Liver (tissue), 3 donors: Measurements from ENCODE around the gene NPIPA1.
"Not testable (repeated sequence)": the region's sequence is repeated elsewhere in the genome, so short reads cannot be mapped to it uniquely, and the experiment has no call there.

ENCODE experiments used
- HNF4A ChIP-seq, 2 donors: conservative IDR thresholded peaks; 2 replicates each; pipeline ENCODE4 v1.6.1; 2016; ENCODE audit warnings: antibody characterized with exemption in 2 of 2, mild to moderate bottlenecking in 2 of 2
- JUND ChIP-seq, 2 donors: IDR thresholded peaks; 2 replicates each; pipeline ENCODE4 v1.6.1; 2016; ENCODE audit warnings: antibody characterized with exemption in 2 of 2
- RAD21 ChIP-seq, 2 donors: IDR thresholded peaks; 2 replicates each; pipeline ENCODE4 v1.6.1; 2016; ENCODE audit warnings: antibody characterized with exemption in 2 of 2, mild to moderate bottlenecking in 2 of 2
- SP1 ChIP-seq: IDR thresholded peaks from 2 replicates; pipeline ENCODE4 v1.6.1; 2018; ENCODE audit warnings: antibody characterized with exemption, mild to moderate bottlenecking
- TAF1 ChIP-seq: conservative IDR thresholded peaks from 2 replicates; pipeline ENCODE4 v1.6.1; 2016; ENCODE audit warnings: antibody characterized with exemption, mild to moderate bottlenecking
- YY1 ChIP-seq: IDR thresholded peaks from 2 replicates; pipeline ENCODE4 v1.6.1; 2016; ENCODE audit warnings: antibody characterized with exemption, mild to moderate bottlenecking
- TF ChIP-seq, protein P1 (sequence below): fragments of 150-350 bp; IDR thresholded peaks from 2 replicates; pipeline ENCODE4 v1.5.1; 2017; ENCODE audit warnings: improper control_type of control experiment, low read depth, low read length; ENCODE audit not compliant: missing input control
- TF ChIP-seq, protein P2 (sequence below): IDR thresholded peaks from 2 replicates; pipeline ENCODE4 v1.6.1; 2016; ENCODE audit warnings: antibody characterized with exemption, mild to moderate bottlenecking
- TF ChIP-seq, protein P3 (sequence below): IDR thresholded peaks from 2 replicates; pipeline ENCODE4 v1.6.1; 2016; ENCODE audit warnings: antibody characterized with exemption
- TF ChIP-seq, protein P4 (sequence below): IDR thresholded peaks from 2 replicates; pipeline ENCODE4 v1.6.1; 2016; ENCODE audit warnings: antibody characterized with exemption
- donor health status: healthy.
- donor health status: healthy.

DNA sequence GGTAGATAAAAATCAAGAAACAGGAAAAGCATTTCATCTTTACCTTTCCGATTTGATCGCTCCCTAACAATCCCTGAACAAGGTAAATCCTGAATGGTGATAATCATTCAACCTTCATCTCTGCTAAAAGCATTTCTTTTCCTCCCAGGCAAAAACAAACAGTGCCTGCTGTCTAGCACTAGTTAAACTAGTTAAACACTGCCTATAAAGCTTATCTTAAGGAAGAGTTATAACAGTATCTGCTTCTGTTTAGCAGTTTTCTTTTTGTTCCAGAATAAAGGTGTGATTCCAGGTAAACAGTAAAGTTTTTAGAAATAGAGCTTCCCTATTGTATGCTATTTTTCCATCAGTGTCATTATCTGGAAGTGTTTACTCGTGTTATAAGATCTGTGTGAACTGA is 44.0 kb downstream of the NPIPA1 start:
- TF ChIP-seq, protein P1, sequence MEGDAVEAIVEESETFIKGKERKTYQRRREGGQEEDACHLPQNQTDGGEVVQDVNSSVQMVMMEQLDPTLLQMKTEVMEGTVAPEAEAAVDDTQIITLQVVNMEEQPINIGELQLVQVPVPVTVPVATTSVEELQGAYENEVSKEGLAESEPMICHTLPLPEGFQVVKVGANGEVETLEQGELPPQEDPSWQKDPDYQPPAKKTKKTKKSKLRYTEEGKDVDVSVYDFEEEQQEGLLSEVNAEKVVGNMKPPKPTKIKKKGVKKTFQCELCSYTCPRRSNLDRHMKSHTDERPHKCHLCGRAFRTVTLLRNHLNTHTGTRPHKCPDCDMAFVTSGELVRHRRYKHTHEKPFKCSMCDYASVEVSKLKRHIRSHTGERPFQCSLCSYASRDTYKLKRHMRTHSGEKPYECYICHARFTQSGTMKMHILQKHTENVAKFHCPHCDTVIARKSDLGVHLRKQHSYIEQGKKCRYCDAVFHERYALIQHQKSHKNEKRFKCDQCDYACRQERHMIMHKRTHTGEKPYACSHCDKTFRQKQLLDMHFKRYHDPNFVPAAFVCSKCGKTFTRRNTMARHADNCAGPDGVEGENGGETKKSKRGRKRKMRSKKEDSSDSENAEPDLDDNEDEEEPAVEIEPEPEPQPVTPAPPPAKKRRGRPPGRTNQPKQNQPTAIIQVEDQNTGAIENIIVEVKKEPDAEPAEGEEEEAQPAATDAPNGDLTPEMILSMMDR, result not testable (repeated sequence)
- TF ChIP-seq JUND (IDR thresholded peaks at IDR 0.05); HNF4A (conservative IDR thresholded peaks at IDR 0.05); SP1; TAF1; RAD21 (IDR thresholded peaks at IDR 0.05); YY1: not testable (repeated sequence)
- TF ChIP-seq, protein P2, sequence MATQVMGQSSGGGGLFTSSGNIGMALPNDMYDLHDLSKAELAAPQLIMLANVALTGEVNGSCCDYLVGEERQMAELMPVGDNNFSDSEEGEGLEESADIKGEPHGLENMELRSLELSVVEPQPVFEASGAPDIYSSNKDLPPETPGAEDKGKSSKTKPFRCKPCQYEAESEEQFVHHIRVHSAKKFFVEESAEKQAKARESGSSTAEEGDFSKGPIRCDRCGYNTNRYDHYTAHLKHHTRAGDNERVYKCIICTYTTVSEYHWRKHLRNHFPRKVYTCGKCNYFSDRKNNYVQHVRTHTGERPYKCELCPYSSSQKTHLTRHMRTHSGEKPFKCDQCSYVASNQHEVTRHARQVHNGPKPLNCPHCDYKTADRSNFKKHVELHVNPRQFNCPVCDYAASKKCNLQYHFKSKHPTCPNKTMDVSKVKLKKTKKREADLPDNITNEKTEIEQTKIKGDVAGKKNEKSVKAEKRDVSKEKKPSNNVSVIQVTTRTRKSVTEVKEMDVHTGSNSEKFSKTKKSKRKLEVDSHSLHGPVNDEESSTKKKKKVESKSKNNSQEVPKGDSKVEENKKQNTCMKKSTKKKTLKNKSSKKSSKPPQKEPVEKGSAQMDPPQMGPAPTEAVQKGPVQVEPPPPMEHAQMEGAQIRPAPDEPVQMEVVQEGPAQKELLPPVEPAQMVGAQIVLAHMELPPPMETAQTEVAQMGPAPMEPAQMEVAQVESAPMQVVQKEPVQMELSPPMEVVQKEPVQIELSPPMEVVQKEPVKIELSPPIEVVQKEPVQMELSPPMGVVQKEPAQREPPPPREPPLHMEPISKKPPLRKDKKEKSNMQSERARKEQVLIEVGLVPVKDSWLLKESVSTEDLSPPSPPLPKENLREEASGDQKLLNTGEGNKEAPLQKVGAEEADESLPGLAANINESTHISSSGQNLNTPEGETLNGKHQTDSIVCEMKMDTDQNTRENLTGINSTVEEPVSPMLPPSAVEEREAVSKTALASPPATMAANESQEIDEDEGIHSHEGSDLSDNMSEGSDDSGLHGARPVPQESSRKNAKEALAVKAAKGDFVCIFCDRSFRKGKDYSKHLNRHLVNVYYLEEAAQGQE, result not testable (repeated sequence)
- TF ChIP-seq, protein P3, sequence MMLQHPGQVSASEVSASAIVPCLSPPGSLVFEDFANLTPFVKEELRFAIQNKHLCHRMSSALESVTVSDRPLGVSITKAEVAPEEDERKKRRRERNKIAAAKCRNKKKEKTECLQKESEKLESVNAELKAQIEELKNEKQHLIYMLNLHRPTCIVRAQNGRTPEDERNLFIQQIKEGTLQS, result not testable (repeated sequence)
- TF ChIP-seq, protein P4, sequence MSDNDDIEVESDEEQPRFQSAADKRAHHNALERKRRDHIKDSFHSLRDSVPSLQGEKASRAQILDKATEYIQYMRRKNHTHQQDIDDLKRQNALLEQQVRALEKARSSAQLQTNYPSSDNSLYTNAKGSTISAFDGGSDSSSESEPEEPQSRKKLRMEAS, result not testable (repeated sequence)
